DOHH2 (cell line): ENCODE measurements around the gene KLHL6.
A peak's percentile ranks its signal among the peaks of the same experiment; 100 is the strongest.

Experiments used
- H3F3A ChIP-seq: fragments of 200-600 bp; sonication (generic), shearing (Covaris generic); 2 replicates; pipeline ENCODE4 v1.6.0; 2016; ENCODE audit warnings: antibody characterized with exemption, mild to moderate bottlenecking; ENCODE audit not compliant: control insufficient read depth, insufficient read depth
- H3K27ac ChIP-seq: fragments of 200-600 bp; sonication (generic); 2 replicates; pipeline ENCODE4 v1.5.1; 2014; ENCODE audit warnings: low read depth, mild to moderate bottlenecking, low read length, moderate library complexity
- H3K27me3 ChIP-seq: fragments of 200-600 bp; sonication (generic); 2 replicates; pipeline ENCODE4 v1.6.1; 2014; ENCODE audit warnings: mild to moderate bottlenecking, low read length, mixed read lengths; ENCODE audit not compliant: control insufficient read depth
- H3K36me3 ChIP-seq: fragments of 200-600 bp; sonication (generic); 2 replicates; pipeline ENCODE4 v1.6.1; 2014; ENCODE audit warnings: mild to moderate bottlenecking, low read length, moderate library complexity, mixed read lengths; ENCODE audit not compliant: control insufficient read depth
- H3K4me1 ChIP-seq: fragments of 200-600 bp; sonication (generic); 2 replicates; pipeline ENCODE4 v1.6.1; 2014; ENCODE audit warnings: mild to moderate bottlenecking, low read length, mixed read lengths; ENCODE audit not compliant: control insufficient read depth
- H3K4me2 ChIP-seq: fragments of 200-600 bp; sonication (generic); 2 replicates; pipeline ENCODE4 v1.6.0; 2014; ENCODE audit warnings: mild to moderate bottlenecking, low read length, moderate library complexity
- H3K4me3 ChIP-seq: fragments of 200-600 bp; sonication (generic); 2 replicates; pipeline ENCODE4 v1.5.1; 2014; ENCODE audit warnings: mild to moderate bottlenecking, low read length, mixed read lengths
- H3K79me2 ChIP-seq: fragments of 200-600 bp; sonication (generic); 2 replicates; pipeline ENCODE4 v1.6.1; 2014; ENCODE audit warnings: mild to moderate bottlenecking, low read length, mixed read lengths; ENCODE audit not compliant: control insufficient read depth
- H3K9me2 ChIP-seq: fragments of 200-600 bp; sonication (generic); replicated peaks from 2 replicates; pipeline ENCODE4 v1.6.1; 2014; ENCODE audit warnings: mild to moderate bottlenecking, low read length, mixed read lengths; ENCODE audit not compliant: control insufficient read depth
- H3K9me3 ChIP-seq: fragments of 200-600 bp; sonication (generic); 2 replicates; pipeline ENCODE4 v1.6.1; 2014; ENCODE audit warnings: antibody characterized with exemption, low read length, mixed read lengths; ENCODE audit not compliant: control insufficient read depth, insufficient read depth
- H4K20me1 ChIP-seq: fragments of 200-600 bp; sonication (generic); 2 replicates; pipeline ENCODE4 v1.6.0; 2014; ENCODE audit warnings: low read depth, mild to moderate bottlenecking, antibody characterized with exemption, low read length, moderate library complexity; ENCODE audit not compliant: control insufficient read depth, insufficient read depth
- EZH2phosphoT487 ChIP-seq: fragments of 200-600 bp; sonication (generic); IDR thresholded peaks from 2 replicates; pipeline ENCODE4 v1.6.1; 2017; ENCODE audit warnings: borderline replicate concordance, mild to moderate bottlenecking, antibody characterized with exemption, low read length, moderate library complexity, mixed read lengths
- TF ChIP-seq, protein P1 (sequence below): fragments of 200-600 bp; sonication (generic); IDR thresholded peaks from one replicate; pipeline ENCODE4 v1.5.1; 2014; ENCODE audit warnings: antibody characterized with exemption, mild to moderate bottlenecking, low read depth, low read length; ENCODE audit not compliant: poor library complexity, severe bottlenecking

The KLHL6 gene

DNA sequence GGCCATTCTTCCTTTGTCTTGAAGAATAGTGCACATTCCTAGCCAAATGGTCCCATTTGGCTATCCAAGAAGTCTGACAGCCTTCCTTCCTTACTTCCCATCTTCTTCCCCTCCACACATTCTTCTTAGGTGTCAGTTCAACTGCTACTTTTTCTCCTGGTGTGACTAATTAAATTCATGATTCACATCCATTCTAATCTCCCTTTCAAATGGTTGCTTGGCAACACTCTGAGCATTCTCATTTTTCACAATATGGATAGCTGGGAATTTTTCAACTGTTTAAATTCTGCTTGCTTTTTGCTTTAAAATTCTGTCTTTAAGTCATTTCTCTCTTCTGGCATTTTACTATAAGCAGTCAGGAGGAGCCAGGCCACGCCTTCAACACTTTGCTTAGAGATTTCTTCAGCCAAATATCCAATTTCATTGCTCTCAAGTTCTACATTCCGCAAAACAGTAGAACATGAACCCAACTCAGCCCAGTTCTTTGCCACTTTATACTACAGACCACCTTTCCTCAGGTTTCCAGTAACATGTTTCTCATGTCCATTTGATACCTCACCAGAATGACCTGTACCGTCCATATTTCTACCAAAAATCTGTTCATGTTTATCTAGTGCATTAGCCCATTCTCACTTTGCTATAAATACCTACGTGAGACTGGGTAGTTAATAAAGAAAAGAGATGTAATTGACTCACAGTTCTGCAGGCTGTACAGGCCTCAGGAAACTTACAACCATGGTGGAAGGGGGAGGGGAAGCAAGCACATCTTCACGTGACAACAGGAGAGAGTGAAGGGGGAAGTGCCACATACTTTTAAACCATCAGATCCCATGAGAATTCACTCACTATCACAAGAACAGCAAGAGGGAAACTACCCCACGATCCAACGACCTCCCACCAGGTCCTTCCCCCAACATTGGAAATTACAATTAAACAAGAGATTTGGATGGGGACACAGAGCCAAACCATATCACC lies 95.1 kb downstream of the KLHL6 start:
- no peaks in the 10 kb centered on the region for H4K20me1 ChIP-seq
- no peaks in the 10 kb centered on the region for H3K79me2 ChIP-seq
- H3K27ac ChIP-seq, result no peak overlapping the region
- no peaks in the 10 kb centered on the region; the same call in 1 of the 2 replicates for H3F3A ChIP-seq
- no peaks in the 10 kb centered on the region for H3K9me2 ChIP-seq
- peak overlapping the region; percentile 53 for H3K4me2 ChIP-seq
- H3K9me3 ChIP-seq, result no peaks in the 10 kb centered on the region
- peaks cover 17% of the 10 kb centered on the region for H3K4me1 ChIP-seq
- H3K36me3 ChIP-seq, result no peaks in the 10 kb centered on the region; the same call in 1 of the 2 replicates
- no peaks in the 10 kb centered on the region for H3K27me3 ChIP-seq
- peak overlapping the region; percentile 47 for H3K4me3 ChIP-seq
- TF ChIP-seq, protein P1, sequence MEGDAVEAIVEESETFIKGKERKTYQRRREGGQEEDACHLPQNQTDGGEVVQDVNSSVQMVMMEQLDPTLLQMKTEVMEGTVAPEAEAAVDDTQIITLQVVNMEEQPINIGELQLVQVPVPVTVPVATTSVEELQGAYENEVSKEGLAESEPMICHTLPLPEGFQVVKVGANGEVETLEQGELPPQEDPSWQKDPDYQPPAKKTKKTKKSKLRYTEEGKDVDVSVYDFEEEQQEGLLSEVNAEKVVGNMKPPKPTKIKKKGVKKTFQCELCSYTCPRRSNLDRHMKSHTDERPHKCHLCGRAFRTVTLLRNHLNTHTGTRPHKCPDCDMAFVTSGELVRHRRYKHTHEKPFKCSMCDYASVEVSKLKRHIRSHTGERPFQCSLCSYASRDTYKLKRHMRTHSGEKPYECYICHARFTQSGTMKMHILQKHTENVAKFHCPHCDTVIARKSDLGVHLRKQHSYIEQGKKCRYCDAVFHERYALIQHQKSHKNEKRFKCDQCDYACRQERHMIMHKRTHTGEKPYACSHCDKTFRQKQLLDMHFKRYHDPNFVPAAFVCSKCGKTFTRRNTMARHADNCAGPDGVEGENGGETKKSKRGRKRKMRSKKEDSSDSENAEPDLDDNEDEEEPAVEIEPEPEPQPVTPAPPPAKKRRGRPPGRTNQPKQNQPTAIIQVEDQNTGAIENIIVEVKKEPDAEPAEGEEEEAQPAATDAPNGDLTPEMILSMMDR, result no peak
- no peak for TF ChIP-seq EZH2phosphoT487

DNA sequence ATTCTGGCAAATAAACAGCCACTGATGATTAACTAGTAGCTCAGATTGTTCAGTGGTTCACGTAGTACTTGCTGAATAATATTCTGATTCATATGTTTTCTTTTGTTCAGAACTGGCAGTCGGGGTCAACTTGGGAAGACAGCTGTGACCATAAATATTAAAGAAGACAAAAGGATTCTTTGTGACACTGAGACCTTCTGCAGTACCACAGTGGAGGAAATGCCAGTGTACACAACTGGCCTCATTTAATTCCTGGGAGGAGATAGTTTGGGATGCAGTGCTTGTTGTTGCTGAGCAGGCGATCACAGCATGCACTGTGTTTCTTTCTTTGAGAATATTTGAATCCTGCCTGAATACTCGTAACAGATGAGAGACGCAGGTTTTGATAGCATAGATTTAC lies 100.4 kb downstream of the KLHL6 start:
- Histone ChIP-seq H3K27ac (no peak overlapping the region), H3K4me2 (no peak overlapping the region), H3K36me3 (peaks cover 5% of the 10 kb centered on the region), H3K4me3 (no peak overlapping the region), H3K9me2 (no peaks in the 10 kb centered on the region), H3K79me2 (peaks cover 3% of the 10 kb centered on the region; the same call in 1 of the 2 replicates), H3K27me3 (no peaks in the 10 kb centered on the region), H4K20me1 (no peaks in the 10 kb centered on the region), H3K9me3 (no peaks in the 10 kb centered on the region), H3K4me1 (peaks cover 7% of the 10 kb centered on the region), H3F3A (no peaks in the 10 kb centered on the region)
- TF ChIP-seq EZH2phosphoT487, result no peak
- TF ChIP-seq, protein P1, result no peak

DNA sequence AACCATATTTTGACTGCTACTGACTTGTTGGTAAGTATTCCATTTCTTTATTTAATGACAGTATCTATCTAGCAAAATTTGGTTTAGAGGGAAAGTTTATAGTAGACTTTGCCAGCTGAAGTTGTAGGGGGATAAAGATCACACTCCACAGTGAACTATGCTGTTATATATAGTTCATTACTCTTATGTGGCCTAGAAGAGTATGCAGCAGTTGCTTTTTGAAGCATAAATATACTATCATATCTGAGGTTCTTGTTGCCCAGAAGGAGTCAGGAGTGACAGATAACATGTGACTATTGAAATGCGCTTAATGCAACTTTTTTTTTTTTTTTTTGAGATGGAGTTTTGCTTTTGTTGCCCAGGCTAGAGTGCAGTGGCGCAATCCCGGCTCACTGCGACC lies 101.4 kb downstream of the KLHL6 start:
- peaks cover 10% of the 10 kb centered on the region for H3K4me1 ChIP-seq
- H3K27ac ChIP-seq, result no peak overlapping the region
- no peak overlapping the region for H3K4me2 ChIP-seq
- H3K36me3 ChIP-seq, result peaks cover 5% of the 10 kb centered on the region
- H3K9me2 ChIP-seq, result no peaks in the 10 kb centered on the region
- H3K79me2 ChIP-seq, result peaks cover 10% of the 10 kb centered on the region; the same call in 1 of the 2 replicates
- no peaks in the 10 kb centered on the region for H3K9me3 ChIP-seq
- H3K4me3 ChIP-seq, result no peak overlapping the region
- TF ChIP-seq EZH2phosphoT487, result no peak
- TF ChIP-seq, protein P1, result no peak
- H3K27me3 ChIP-seq, result no peaks in the 10 kb centered on the region
- peaks cover 8% of the 10 kb centered on the region for H3F3A ChIP-seq
- H4K20me1 ChIP-seq, result no peaks in the 10 kb centered on the region
